Heart left ventricle (tissue), 13 donors: ENCODE data around the gene MAP3K21.

ENCODE experiments used
- CTCF ChIP-seq, 12 donors: fragments of 200-600 bp; sonication (generic) in 4 of 12; IDR thresholded peaks; one replicate each; pipeline versions ENCODE4 v1.5.0 to v1.8.0; 2018 to 2022; ENCODE audit warnings: antibody characterized with exemption in 12 of 12, mild to moderate bottlenecking in 5 of 12
- POLR2A ChIP-seq, 2 donors: fragments of 450-650 bp; IDR thresholded peaks; one replicate each; pipeline ENCODE4 v1.6.1; 2017; ENCODE audit warnings: antibody characterized with exemption in 2 of 2, mild to moderate bottlenecking in 2 of 2, moderate library complexity in 2 of 2
- donor health status: ischemic (EF 13 %, LVEDD 7.1; RV severe dilation, severe dysfunction).
- donor health status: DM: no; HTN: yes; CAD: no.
- donor health status: DM: no; HTN: no; CAD: no.
- donor health status: ischemic (EF 25% LVEDD 6.9; RV normal size, moderate dysfunction).
- donor health status: ischemic (EF 25% LVEDD 5.7; RV mildly dilated, moderate dysfunction).
- donor health status: ischemic (EF 35%, LVEDD 5.7; RV mildly dilated, moderate dysfunction).
- donor health status: nonischemic (EF 11% LVEDD 7.7; RV severe dilation, severe dysfunction).
- donor health status: DM: yes; HTN: yes; CAD: no.
- donor health status: PGD.
- donor health status: ischemic (EF 29% LVEDD 5.4; RV normal size, mild dysfunction).
- donor health status: nonischemic (EF 23%, LVEDD 6.1; RV moderate dilation, normal function).

GRCh38 chr1:233331676-233332519, 4.4 kb downstream of the MAP3K21 start:
- no peak for TF ChIP-seq CTCF (IDR thresholded peaks at IDR 0.05)
- TF ChIP-seq POLR2A (IDR thresholded peaks at IDR 0.05), result no peak
